ENCODE results near the gene BLOC1S6.

Gene BLOC1S6

DNA sequence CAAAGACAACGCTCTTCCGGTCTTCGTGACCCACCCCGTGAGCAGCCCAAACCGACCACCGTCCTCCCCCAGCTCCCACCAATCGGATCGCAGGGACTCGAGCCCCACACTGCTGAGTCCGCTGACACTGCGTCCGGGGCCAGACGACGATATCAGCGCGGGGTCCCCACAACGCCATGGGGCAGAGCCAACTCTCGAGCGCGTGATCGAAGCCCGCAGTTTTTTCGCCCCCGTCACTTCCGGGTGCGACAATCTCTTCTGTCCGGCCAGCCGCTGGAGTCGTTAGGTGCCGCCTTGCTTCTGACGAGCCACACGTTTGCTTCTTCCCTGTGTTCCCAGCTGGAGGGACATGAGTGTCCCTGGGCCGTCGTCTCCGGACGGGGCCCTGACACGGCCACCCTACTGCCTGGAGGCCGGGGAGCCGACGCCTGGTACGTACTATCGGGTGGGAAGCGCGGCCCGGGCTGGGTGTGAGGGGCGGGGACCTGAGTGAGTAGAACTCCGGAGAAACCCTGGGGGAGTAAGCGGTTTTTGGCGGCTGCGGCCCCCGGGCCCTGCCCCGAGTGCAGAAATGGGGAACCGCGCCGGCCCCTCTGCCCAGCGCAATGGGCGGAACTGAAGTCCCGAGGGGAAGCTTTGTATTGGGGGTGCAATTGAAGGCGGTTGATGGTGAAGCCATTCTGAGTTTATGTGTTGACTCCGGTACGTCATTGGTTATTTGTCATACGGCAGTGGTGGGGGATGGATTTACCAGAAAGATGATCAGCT, at the start of gene BLOC1S6:
Gene BLOC1S6 (plus strand): TSS at position 285 of the 768 bp plus-strand sequence. CDS start 65 bp downstream, at position 350.
- DNase-seq (ENCODE audit: low read depth in 2 of 2): peak; percentile 70 to 78

- DNase-seq (ENCODE audit: low read depth in 2 of 2): no peak
Measured at GRCh38 chr15:45539680-45540079, 47.5 kb upstream of the BLOC1S6 start.

DNA sequence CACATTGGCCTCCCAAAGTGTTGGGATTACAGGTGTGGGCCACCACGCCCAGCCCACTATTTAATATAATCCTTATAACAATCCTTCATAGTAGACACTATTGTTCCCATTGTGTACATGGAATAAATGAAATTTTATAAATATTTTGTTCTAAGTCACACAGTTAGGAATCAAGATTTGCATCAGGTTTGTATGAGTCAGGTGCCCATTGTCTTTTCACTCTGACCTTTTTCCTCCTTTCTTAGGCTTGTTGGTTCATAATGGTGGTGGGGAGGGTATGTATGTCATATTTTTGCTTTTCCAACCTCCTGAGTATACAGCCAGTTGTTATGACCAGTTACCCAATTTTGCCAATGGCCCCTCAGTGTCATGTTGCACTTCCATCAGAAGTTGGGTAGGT, 46.6 kb upstream of the BLOC1S6 start:
- DNase-seq (ENCODE audit: low read depth in 2 of 2): no peak

DNA sequence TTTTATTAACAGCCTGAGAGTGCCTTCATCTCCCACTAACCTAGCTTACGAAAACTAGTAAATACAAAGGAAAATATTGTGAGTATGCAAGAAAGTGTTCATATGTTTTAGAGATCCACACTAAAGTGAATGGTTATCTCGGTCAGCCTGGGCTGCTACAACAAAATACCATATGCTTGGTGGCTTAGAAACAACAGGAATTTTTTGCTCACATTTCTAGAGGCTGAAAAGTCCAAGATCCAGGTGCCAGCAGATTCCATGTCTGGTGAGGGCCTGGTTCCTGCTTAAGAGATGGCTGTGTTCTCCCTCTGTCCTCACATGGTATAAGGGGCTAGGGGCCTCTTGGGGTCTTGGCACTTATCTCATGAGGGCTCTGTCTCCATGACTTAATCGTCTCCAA, 44.1 kb upstream of the BLOC1S6 start:
- DNase-seq (ENCODE audit: low read depth in 2 of 2): no peak

DNA sequence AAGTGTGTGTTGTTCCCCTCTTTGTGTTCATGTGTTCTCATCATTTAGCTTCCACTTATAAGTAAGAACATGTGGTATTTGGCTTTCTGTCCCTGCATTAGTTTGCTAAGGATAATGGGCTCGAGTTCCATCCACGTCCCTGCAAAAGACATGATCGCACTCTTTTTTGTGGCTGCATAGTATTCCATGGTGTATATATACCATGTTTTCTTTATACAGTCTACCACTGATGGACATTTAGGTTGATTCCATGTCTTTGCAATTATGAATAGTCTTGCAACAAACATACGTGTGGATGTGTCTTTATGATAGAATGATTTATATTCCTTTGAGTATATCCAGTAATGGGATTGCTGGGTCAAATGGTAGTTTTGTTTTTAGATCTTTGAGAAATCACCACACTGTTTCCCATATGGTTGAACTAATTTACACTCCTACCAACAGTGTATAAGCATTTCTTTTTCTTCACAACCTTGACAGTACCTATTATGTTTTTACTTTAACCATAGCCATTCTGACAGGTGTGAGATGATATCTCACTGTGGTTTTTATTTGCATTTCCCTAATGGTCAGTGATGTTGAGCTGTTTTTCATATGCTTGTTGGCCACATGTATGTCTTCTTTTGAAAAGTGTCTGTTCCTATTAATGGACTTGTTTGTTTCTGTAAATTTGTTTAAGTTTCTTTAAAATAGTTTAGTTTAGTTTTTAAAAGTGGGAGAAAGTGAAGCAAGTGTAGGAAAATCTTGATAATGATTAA, 42.7 kb upstream of the BLOC1S6 start:
- DNase-seq (ENCODE audit: low read depth in 2 of 2): no peak

DNA sequence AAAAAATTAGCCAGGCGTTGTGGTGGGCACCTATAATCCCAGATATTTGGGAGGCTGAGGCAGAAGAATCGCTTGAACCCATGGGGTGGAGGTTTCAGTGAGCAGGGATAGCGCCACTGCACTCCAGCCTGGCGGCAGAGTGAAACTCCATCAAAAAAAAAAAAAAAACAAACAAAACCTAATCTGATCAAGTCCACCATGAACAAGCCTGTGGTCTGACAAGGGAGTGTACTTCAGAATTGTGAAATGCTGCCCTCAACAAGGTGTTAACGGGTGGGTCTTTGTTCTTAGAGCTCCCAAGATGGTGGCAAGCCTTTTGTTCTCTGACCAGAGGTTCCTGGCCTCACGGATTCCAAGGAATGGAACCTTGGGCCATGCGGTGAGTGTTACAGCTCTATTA, 40.4 kb upstream of the BLOC1S6 start:
- no peak for DNase-seq (ENCODE audit: low read depth in 2 of 2)

GRCh38 chr15:45548753-45549520, 38.2 kb upstream of the BLOC1S6 start:
- no peak for DNase-seq (ENCODE audit: low read depth in 2 of 2)

DNA sequence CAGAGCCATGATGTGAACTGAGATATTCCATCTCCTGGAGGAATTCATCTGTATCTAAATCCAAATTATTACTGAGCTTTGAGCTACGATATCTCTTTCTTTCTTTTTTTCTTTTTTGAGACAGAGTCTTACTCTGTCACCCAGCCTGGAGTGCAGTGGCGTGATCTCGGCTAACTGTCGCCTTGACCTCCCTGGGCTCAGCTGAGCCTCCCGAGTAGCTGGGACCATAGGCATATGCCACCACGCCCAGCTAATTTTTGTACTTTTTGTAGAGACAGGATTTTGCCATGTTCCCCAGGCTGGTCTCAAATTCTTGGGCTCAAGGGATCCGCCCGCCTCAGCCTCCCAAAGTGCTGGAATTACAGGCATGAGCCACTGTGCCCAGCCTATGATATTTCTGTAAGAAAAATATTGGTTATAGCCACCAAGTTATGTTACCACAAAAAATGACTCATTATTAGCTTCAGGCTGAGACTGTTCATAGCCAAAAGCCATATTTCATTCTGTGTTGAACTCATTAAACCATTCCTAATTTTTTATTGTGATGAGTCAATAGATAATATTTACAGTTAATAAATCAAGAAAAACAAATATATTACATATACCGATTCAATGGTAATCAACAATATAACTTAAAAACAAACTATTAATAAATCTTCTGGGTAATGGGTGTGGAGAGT, 37.5 kb upstream of the BLOC1S6 start:
- no peak for DNase-seq (ENCODE audit: low read depth in 2 of 2)

DNA sequence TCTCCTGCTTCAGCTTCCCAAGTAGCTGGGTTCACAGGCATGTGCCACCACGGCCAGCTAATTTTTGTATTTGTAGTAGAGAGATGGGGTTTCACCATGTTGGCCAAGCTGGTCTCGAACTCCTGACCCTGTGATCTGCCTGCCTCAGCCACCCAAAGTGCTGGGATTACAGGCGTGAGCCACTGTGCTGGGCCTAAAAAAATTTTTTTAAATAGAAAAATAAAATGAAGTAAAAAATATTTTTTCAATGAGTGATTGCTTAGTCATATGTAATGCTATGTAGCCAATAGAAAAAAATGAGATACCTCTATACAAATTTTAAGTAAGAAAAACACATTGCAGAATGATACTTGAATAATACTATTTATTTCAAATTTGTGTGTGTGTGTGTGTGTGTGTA, 36.7 kb upstream of the BLOC1S6 start:
- DNase-seq (ENCODE audit: low read depth in 2 of 2): no peak

DNA sequence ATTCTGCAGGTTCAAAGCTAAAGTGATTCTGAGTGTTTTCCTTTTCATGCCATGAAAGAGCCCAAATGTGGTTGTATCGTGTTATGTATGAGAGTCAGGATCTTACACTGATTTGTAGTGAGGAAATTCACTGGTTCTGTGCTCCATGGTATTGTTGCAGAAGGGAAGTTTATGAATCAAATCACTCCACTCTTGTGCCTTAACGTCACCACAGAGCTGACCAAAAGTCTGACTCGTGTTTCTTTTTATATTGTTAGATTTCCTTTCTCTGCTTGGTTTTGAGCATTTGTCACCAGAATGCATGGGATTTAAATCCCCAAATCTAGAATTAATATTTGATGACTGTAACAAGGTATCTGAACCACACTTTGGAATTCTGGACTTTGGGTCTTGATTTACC, 35.5 kb upstream of the BLOC1S6 start:
- DNase-seq (ENCODE audit: low read depth in 2 of 2): no peak

DNA sequence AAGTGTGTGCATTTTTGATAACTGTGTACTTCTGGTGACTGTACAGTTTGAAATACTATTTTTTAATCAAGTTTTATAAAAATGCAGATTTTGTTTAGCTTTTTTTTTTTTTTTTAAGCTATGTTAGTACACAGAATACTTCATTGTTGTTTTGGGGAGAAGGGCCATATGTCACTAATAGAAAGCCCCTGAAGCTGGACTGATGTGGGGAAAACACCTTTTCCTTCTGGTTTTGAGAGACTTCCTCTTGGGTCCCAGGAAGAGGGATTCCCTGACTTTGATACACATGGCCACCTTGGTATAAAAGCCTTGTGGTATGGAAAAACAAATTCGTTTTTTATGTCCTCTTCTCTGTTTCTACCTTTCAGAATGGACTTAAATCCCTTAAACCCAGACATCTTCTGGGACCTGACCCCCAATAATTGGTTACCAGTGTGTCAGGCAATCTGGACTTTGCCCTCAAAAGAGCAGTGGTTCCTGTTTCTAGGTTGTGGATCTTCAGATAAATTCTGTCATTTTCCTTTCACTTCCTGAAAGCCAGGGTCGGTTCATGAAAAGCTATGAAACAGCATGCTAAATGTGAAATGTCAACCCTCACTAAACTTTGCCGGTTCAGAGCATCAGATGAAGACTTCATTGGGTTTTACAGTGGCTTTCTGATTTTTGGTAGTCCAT, 31.1 kb upstream of the BLOC1S6 start:
- DNase-seq (ENCODE audit: low read depth in 2 of 2): no peak

GRCh38 chr15:45572617-45573016, 14.6 kb upstream of the BLOC1S6 start:
- DNase-seq (ENCODE audit: low read depth in 2 of 2): no peak

- no peak for DNase-seq (ENCODE audit: low read depth in 2 of 2)
Measured at GRCh38 chr15:45573961-45574629, 13.1 kb upstream of the BLOC1S6 start.

- DNase-seq (ENCODE audit: low read depth in 2 of 2): no peak
Measured at GRCh38 chr15:45581919-45582318, 5.3 kb upstream of the BLOC1S6 start.

- DNase-seq (ENCODE audit: low read depth in 2 of 2): no peak
Measured at GRCh38 chr15:45583731-45584639, 3.2 kb upstream of the BLOC1S6 start.

- DNase-seq (ENCODE audit: low read depth in 2 of 2): no peak
Measured at GRCh38 chr15:45585069-45585791, 1.9 kb upstream of the BLOC1S6 start.

DNA sequence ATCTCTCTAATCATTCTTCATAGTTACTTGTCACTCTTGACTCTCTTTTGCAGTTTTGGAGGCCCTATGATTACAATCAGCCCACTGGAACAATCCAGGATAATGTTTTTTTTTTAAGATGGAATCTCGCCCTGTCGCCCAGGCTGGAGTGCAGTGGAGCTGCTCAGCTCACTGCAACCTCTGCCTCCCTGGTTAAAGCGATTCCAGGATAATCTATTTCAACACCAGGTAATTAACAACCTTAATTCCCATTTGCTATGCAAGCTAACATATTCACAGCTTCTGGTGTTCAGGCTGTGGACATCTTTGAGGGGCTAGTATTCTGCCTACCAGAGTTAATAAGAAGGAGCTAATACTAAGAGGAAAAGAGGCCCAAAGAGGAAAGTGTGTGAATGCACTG, 1.1 kb upstream of the BLOC1S6 start:
- no peak for DNase-seq (ENCODE audit: low read depth in 2 of 2)

DNA sequence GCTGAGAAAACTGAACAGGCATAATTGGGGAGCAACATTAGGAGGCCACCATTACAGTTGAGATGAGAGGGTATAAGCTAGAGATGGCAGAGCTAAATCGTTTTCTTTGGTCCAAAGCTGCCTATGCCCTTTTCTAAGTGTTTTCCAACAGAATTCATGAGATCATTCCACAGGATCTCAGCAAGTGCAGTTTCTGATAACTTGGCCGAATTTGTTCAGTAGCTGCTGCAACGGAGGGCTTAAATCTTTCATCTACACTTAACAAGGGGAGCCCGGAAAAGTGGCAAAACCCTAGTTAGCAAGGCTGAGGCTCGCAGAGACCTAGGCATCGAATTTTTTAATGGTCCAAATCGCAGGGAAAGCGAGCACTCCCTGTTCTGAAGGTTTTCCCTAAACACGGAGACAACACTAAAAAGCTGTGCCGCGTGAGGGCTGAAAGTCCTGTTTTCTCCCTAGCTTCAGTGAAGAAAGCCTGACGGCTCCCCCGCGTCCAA, 531 bp upstream of the BLOC1S6 start:
- no peak for DNase-seq (ENCODE audit: low read depth in 2 of 2)

GRCh38 chr15:45587863-45588170, 638 bp downstream of the BLOC1S6 start:
- no peak for DNase-seq (ENCODE audit: low read depth in 2 of 2)

All from activated CD8-positive, alpha-beta memory T cell treated with anti-CD3 and anti-CD28 coated beads for 4 hours (primary cell).